Stimulated activated CD8-positive, alpha-beta memory T cell treated with anti-CD3 and anti-CD28 coated beads, Interleukin-4, amount 100 ng/mL, for 24 hours (primary cell): Measurements from ENCODE around the gene SDR9C7.

ENCODE experiments used
- DNase-seq: peaks from one replicate; pipeline ENCODE4 v3.0.0-alpha.2; 2020; ENCODE audit warnings: low read depth

SDR9C7 gene

GRCh38 chr12:56877195-56878009 lies 56.8 kb downstream of the SDR9C7 start:
- no peak for DNase-seq

- no peak for DNase-seq
These were observed 59.4 kb downstream of the SDR9C7 start for GRCh38 chr12:56874821-56875220.

GRCh38 chr12:56873382-56873781 lies 60.8 kb downstream of the SDR9C7 start:
- no peak for DNase-seq
